GM18520 (cell line): ENCODE measurements around the gene PTMA.
A peak's percentile ranks its signal among the peaks of the same experiment; 100 is the strongest.

Experiments used
- ATAC-seq: cut with Tn5 transposase; IDR thresholded peaks from one replicate; pipeline ENCODE4 v1.9.1; 2021; ENCODE audit not compliant: unreplicated experiment

Gene PTMA

GRCh38 chr2:231674587-231675338 is 33.6 kb upstream of the PTMA start:
- no peak for ATAC-seq

GRCh38 chr2:231676243-231676642 is 32.1 kb upstream of the PTMA start:
- no peak for ATAC-seq

GRCh38 chr2:231677632-231678104 is 30.7 kb upstream of the PTMA start:
- ATAC-seq = no peak

- no peak for ATAC-seq
Observed at GRCh38 chr2:231679908-231680284, 28.4 kb upstream of the PTMA start.

GRCh38 chr2:231680285-231680991 is 27.9 kb upstream of the PTMA start:
- ATAC-seq = peak; percentile 10

GRCh38 chr2:231680992-231681852 is 27.1 kb upstream of the PTMA start:
- ATAC-seq = peak; percentile 34

- ATAC-seq = no peak
Observed at GRCh38 chr2:231682603-231683291, 25.6 kb upstream of the PTMA start.

- ATAC-seq = no peak
Observed at GRCh38 chr2:231683292-231684235, 24.8 kb upstream of the PTMA start.

- no peak for ATAC-seq
Observed at GRCh38 chr2:231684314-231685223, 23.8 kb upstream of the PTMA start.

- ATAC-seq = no peak
Observed at GRCh38 chr2:231685349-231686191, 22.8 kb upstream of the PTMA start.

- no peak for ATAC-seq
Observed at GRCh38 chr2:231686192-231687100, 21.9 kb upstream of the PTMA start.

- ATAC-seq = no peak
Observed at GRCh38 chr2:231687133-231687852, 21.0 kb upstream of the PTMA start.

GRCh38 chr2:231687961-231688360 is 20.4 kb upstream of the PTMA start:
- no peak for ATAC-seq

- no peak for ATAC-seq
Observed at GRCh38 chr2:231688719-231689118, 19.6 kb upstream of the PTMA start.

- ATAC-seq = no peak
Observed at GRCh38 chr2:231689124-231689893, 19.0 kb upstream of the PTMA start.
